ENCODE measurements around the gene PBX2. TPM values are rescaled to one million over a fixed set of nuclear protein-coding genes. Genes with fewer than 3 reads are reported as not detected.
"Not testable (repeated sequence)": the region's sequence is repeated elsewhere in the genome, so short reads cannot be mapped to it uniquely, and the experiment has no call there.

PBX2 gene
- total and polyA plus RNA-seq, 2 donors = 44.1 to 62.2 TPM

DNA sequence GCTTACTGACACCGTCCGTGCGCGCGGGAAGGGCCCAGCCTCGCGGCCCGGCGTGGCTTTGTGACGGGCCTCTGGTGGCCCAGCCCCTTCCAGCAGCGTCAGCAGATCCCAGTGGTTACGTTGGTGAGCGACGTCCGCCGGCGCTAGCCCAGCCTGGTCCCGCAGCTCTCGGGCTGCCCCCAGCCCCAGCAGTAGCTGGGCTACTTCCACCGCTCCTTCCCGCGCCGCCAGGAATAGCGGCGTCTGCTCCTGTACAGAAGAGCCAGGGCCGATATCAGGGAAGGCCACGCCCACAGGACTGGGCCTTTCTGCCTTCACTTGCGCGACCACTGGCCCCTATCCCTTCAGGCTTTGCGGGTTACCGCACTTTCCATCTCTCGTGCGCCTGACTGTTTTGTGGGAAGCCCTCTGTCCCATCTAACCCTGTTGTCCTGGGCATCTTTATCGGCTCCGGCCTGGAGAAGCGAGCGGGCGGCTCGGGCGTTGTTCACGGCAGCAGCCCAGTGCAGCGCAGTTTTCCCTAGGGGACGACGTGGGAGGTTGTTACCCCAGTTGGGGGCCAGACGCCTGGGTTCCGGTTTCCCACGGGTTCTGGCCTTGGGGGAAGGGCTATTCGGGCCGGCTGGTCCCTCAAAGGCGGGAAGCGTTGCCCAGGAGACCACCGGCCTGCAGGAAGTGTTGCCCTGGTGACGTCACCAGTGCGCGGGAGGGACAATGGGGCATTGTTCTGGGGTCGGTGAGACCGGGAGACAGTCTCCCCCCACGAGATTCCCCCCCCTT lies 6.1 kb upstream of the PBX2 start:
- peak overlapping the region; percentile 41 for H3K4me3 ChIP-seq (ENCODE audit: low read depth, low read length)
- WGBS = under 1% methylated on average over 58 of the region's 58 CpGs
- H3K36me3 ChIP-seq (ENCODE audit: insufficient read depth) = no peaks in the 10 kb centered on the region
- H3K4me1 ChIP-seq (ENCODE audit: insufficient read depth) = no peaks in the 10 kb centered on the region
- DNase-seq (ENCODE audit: extremely low spot score) = peak; percentile 87
- H3K27ac ChIP-seq (ENCODE audit: low read depth) = peak overlapping the region; percentile 97

DNA sequence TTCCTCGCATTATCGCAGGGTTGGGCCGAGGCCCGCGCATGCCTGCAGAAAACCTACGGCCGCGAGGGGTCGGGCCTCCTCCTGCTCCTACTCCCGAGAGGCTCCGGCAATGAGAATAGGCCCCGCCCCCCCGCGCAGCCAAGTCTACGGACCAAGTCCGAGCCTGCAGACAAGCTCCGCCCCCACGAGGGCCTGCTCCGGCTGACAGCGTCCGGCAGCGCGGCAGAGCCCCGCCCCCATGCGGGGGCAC lies 5.6 kb upstream of the PBX2 start:
- peak overlapping the region; percentile 41 for H3K4me3 ChIP-seq (ENCODE audit: low read depth, low read length)
- peak; percentile 99 for DNase-seq (ENCODE audit: extremely low spot score)
- no peaks in the 10 kb centered on the region for H3K4me1 ChIP-seq (ENCODE audit: insufficient read depth)
- H3K36me3 ChIP-seq (ENCODE audit: insufficient read depth) = no peaks in the 10 kb centered on the region
- WGBS = under 1% methylated on average over 25 of the region's 25 CpGs
- no peak overlapping the region for H3K27ac ChIP-seq (ENCODE audit: low read depth)

- peak overlapping the region; percentile 6 for H3K4me3 ChIP-seq (ENCODE audit: low read depth, low read length)
- peak overlapping the region; percentile 76 for H3K27ac ChIP-seq (ENCODE audit: low read depth)
- 15% methylated on average over 15 of the region's 15 CpGs for WGBS
- no peaks in the 10 kb centered on the region for H3K4me1 ChIP-seq (ENCODE audit: insufficient read depth)
- H3K36me3 ChIP-seq (ENCODE audit: insufficient read depth) = no peaks in the 10 kb centered on the region
- no peak for DNase-seq (ENCODE audit: extremely low spot score)
Measured at GRCh38 chr6:32194825-32195651, 5.0 kb upstream of the PBX2 start.

GRCh38 chr6:32194388-32194787 lies 4.4 kb upstream of the PBX2 start:
- H3K27ac ChIP-seq (ENCODE audit: low read depth) = no peak overlapping the region
- H3K4me1 ChIP-seq (ENCODE audit: insufficient read depth) = no peaks in the 10 kb centered on the region
- H3K36me3 ChIP-seq (ENCODE audit: insufficient read depth) = no peaks in the 10 kb centered on the region
- no peak overlapping the region for H3K4me3 ChIP-seq (ENCODE audit: low read depth, low read length)
- no peak for DNase-seq (ENCODE audit: extremely low spot score)
- 93% methylated on average over 4 of the region's 4 CpGs for WGBS

DNA sequence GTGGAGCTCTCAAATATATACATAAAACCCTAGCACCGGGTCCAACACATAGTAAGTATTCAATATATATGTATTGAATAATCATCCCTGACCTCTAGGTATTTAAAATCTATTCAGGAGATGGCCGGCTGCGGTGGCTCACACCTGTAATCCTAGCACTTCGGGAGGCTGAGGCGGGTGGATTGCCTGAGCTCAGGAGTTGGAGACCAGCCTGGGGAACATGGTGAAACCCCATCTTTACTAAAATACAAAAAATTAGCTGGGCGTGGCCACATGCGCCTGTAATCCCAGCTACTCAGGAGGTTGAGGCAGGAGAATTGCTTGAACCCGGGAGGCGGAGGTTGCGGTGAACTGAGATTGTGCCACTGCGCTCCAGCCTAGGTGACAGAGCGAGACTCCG lies 3.1 kb upstream of the PBX2 start:
- H3K4me1 ChIP-seq (ENCODE audit: insufficient read depth); H3K36me3 ChIP-seq (ENCODE audit: insufficient read depth); DNase-seq (ENCODE audit: extremely low spot score); H3K27ac ChIP-seq (ENCODE audit: low read depth); H3K4me3 ChIP-seq (ENCODE audit: low read depth, low read length): not testable (repeated sequence)
- 78% methylated on average over 13 of the region's 13 CpGs for WGBS

DNA sequence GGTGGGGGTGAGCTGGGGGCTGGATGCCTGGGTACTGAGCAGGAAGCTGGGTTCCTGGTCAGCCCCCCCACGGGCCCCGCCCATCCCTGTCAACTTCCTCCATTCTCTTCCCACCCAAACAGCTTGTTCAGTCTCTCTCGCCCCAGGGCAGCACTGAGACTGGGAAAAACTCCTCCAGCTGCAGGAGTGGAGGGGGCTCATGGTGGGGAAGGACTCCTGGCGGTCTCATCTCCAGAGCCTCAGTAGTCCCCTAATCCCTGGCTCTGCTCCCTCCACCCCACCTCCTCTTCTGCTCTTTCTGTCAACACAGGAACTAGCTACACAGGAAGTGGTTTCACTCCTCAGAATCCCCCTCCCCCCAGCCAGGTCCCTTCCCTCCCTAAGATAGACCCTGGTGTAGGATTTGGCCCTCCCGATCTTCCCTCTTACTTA lies 2.6 kb upstream of the PBX2 start, which contains the start of gene GPSM3:
GPSM3 (minus strand) TSS at position 36 of the 432 bp plus-strand sequence. CDS start 130 bp downstream, outside the sequence.
- Histone ChIP-seq H3K27ac (ENCODE audit: low read depth) (peak within 1 kb of the TSS; percentile 90), H3K4me3 (ENCODE audit: low read depth, low read length) (peak within 1 kb of the TSS; percentile 42), H3K4me1 (ENCODE audit: insufficient read depth) (no peaks in the 10 kb centered on the region), H3K36me3 (ENCODE audit: insufficient read depth) (no peaks in the 10 kb centered on the region)
- DNase-seq (ENCODE audit: extremely low spot score) = no peak
- 18% methylated on average over 5 of the region's 5 CpGs for WGBS

DNA sequence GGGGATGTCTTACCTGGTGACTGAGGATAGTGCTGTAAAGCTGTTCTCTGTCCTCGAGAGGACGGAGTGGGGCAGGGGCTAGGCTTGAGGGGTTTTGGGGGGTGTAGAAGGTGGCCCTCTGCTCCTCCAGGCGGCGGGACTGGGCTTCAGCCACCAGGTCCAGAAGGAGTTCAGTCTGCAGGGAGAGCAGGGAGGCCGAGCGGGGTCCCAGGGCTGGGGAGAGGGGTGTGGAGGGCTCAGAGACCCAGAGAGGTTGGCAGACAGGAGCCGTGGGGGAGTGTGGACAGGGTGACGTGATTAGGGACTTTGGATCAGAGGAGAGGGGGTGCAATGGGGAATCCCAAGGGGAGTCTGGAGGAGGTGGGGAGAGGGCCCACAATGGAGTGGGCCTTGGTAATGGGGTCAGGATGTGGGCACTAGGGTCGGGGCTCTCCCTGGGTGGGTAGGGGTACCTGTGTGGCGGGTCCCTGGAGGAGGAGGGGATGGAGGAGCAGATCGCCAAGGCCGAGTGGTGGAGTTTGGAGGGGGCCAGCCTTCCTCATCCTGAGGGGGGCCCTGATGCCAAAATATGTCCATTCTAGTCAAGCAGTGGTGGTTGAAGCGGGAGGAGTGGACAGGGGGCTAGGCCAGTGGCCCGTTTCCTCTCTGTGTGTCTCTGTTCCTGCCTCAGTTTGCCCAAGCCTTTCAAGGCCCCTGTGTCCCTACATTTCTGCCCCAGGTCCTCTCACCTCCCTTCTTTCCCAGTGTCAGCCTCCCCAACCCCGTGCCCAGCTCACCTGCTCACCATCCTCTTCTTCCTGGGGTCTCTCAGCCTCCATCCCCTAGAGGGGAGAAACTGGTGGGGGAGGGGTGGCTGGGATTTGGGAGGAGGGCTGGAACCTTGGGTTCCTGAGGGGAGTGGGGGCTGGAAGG lies 1.9 kb upstream of the PBX2 start:
- WGBS = 70% methylated on average over 15 of the region's 15 CpGs
- Histone ChIP-seq H3K4me1 (ENCODE audit: insufficient read depth) (no peaks in the 10 kb centered on the region), H3K36me3 (ENCODE audit: insufficient read depth) (no peaks in the 10 kb centered on the region), H3K27ac (ENCODE audit: low read depth) (peak overlapping the region; percentile 90), H3K4me3 (ENCODE audit: low read depth, low read length) (peak overlapping the region; percentile 42)
- no peak for DNase-seq (ENCODE audit: extremely low spot score)

- Histone ChIP-seq H3K27ac (ENCODE audit: low read depth) (peak overlapping the region; percentile 96), H3K36me3 (ENCODE audit: insufficient read depth) (no peaks in the 10 kb centered on the region), H3K4me1 (ENCODE audit: insufficient read depth) (no peaks in the 10 kb centered on the region), H3K4me3 (ENCODE audit: low read depth, low read length) (peak overlapping the region; percentile 81)
- WGBS = 74% methylated on average over 8 of the region's 8 CpGs
- DNase-seq (ENCODE audit: extremely low spot score) = no peak
Measured at GRCh38 chr6:32190911-32191677, 1.1 kb upstream of the PBX2 start.

DNA sequence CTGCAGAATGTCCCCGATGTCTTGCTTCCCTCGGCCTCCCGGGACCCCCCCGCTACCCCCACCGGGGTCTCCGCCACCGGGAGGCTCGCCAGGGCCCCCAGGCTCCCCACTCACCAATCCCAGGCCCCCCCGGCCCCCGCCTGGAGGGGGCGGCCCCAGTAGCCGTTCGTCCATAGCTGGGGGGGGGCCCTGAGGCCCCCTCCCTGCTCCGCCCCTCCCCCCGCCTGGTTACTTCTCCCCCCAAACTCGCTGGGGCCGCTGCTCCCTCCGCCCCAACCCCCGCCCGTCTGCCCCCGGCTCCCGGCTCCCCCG lies 304 bp downstream of the PBX2 start:
- Histone ChIP-seq H3K4me1 (ENCODE audit: insufficient read depth) (no peaks in the 10 kb centered on the region), H3K4me3 (ENCODE audit: low read depth, low read length) (peak overlapping the region; percentile 81), H3K36me3 (ENCODE audit: insufficient read depth) (no peaks in the 10 kb centered on the region), H3K27ac (ENCODE audit: low read depth) (peak overlapping the region; percentile 81)
- 8% methylated on average over 23 of the region's 23 CpGs for WGBS
- DNase-seq (ENCODE audit: extremely low spot score) = no peak

DNA sequence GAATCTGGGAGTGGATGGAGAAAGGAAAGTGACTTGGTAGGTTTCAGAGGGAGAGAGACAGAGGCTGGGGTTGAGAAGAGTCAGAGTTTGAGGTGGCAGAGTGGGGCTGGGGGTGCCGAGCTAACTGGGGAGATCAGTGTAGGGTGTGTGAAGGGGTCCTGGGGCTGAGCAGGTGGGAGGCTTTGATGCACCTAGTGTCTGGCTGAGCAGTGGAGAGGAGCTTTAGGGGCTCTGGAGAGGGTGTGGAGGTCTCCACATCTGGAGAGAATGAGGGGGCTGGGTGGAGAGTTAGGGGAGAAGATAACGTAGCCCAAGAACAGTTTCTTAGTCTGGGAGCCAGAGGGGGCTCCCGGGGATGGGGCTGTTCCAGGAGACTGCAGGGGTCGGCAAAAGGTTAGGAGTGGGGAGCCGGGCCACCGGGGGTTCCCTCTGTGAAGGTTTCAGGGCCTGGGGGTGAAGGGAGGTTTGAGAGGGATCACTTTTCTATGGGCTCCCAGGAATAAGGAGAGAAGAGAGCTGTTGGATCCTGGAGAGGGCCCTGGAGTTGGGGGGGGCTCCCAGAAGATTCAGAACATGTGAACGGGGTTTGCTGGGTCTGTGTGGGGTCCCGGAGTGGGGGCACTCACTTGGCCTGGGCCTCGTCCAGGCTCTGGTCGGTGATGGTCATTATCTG lies 797 bp downstream of the PBX2 start:
- Histone ChIP-seq H3K4me3 (ENCODE audit: low read depth, low read length) (peak overlapping the region; percentile 81), H3K36me3 (ENCODE audit: insufficient read depth) (no peaks in the 10 kb centered on the region), H3K4me1 (ENCODE audit: insufficient read depth) (no peaks in the 10 kb centered on the region), H3K27ac (ENCODE audit: low read depth) (peak overlapping the region; percentile 81)
- DNase-seq (ENCODE audit: extremely low spot score) = no peak
- WGBS = 2% methylated on average over 10 of the region's 10 CpGs

- Histone ChIP-seq H3K36me3 (ENCODE audit: insufficient read depth) (no peaks in the 10 kb centered on the region), H3K4me3 (ENCODE audit: low read depth, low read length) (peak overlapping the region; percentile 81), H3K4me1 (ENCODE audit: insufficient read depth) (no peaks in the 10 kb centered on the region), H3K27ac (ENCODE audit: low read depth) (peak overlapping the region; percentile 81)
- DNase-seq (ENCODE audit: extremely low spot score) = no peak
- 11% methylated on average over 13 of the region's 13 CpGs for WGBS
Measured at GRCh38 chr6:32188381-32189068, 1.5 kb downstream of the PBX2 start.

- not testable (repeated sequence) for H3K36me3 ChIP-seq (ENCODE audit: insufficient read depth); H3K4me1 ChIP-seq (ENCODE audit: insufficient read depth); H3K4me3 ChIP-seq (ENCODE audit: low read depth, low read length); H3K27ac ChIP-seq (ENCODE audit: low read depth); DNase-seq (ENCODE audit: extremely low spot score)
- 58% methylated on average over 18 of the region's 18 CpGs for WGBS
Measured at GRCh38 chr6:32187725-32188380, 2.1 kb downstream of the PBX2 start.
